22Rv1 (cell line): Measurements from ENCODE around the gene TGM1.

ENCODE experiments used
- CTCF ChIP-seq: fragments of 450-650 bp; IDR thresholded peaks from 2 replicates; pipeline ENCODE4 v1.5.1; 2017; ENCODE audit warnings: mild to moderate bottlenecking
- ZFX ChIP-seq: fragments of 450-650 bp; IDR thresholded peaks from 2 replicates; pipeline ENCODE4 v1.6.1; 2017; ENCODE audit warnings: antibody characterized with exemption, borderline replicate concordance

DNA sequence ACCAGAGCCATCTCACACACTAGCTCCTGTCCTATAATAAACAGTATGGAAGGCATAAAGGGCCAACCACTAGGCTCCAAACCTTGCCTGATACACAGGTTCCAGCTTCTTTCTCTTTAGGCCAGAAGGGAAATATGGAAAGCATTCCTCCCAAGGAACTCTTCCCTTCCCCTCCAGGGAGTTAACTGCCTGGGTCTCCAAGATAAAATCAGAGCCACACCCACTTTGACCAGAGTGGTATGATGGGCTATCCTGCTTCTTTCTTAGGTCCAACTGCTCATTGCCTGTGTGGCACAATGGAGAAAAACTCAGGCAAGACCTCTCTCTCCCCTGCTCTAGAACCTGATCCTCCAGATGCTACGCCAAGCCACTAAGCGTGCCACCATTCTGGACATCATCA, 55.4 kb downstream of the TGM1 start:
- TF ChIP-seq CTCF, result no peak
- TF ChIP-seq ZFX, result no peak
